ENCODE measurements around the gene MYL3.

DNA sequence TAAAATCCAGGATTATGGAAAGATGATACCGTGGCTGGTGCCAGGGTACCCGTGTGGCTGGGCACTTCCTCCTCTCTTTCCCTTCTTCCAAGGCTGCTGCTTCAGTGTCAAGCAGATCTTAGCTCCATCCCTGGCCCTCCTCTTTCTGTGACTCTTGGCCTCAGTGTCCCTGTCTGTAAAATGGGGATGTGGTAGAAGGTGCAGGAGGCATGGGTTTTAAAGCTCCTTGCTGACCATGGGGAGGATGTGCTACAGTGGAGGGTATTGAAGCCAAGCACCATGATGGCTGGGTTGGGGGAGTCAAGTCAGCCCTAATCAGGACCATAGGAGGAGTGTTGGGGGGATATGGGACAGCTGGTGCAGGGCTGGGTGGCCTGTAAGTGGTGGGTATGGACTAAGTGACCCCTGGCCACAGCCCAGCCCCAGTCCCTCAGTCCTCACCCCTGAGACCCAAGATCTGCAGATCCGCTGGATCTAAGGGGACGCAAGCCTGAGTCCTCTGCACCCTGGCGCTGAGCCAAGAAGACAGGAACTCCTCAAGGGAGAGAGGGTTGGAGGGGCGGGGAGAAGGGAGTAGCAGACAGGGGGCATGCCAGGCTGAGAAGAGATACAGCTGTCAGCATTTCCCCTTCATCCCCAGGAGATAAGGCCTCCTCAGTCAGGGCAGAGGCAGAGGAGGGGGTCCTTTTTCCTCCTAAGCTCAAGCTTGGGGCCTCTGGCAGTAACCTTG, 26.3 kb upstream of the MYL3 start:
- TF ChIP-seq, protein P1, sequence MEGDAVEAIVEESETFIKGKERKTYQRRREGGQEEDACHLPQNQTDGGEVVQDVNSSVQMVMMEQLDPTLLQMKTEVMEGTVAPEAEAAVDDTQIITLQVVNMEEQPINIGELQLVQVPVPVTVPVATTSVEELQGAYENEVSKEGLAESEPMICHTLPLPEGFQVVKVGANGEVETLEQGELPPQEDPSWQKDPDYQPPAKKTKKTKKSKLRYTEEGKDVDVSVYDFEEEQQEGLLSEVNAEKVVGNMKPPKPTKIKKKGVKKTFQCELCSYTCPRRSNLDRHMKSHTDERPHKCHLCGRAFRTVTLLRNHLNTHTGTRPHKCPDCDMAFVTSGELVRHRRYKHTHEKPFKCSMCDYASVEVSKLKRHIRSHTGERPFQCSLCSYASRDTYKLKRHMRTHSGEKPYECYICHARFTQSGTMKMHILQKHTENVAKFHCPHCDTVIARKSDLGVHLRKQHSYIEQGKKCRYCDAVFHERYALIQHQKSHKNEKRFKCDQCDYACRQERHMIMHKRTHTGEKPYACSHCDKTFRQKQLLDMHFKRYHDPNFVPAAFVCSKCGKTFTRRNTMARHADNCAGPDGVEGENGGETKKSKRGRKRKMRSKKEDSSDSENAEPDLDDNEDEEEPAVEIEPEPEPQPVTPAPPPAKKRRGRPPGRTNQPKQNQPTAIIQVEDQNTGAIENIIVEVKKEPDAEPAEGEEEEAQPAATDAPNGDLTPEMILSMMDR (IDR thresholded peaks at IDR 0.05; ENCODE audit: low read depth, low read length, poor library complexity, severe bottlenecking) = no peak
- no peak for TF ChIP-seq EZH2phosphoT487 (IDR thresholded peaks at IDR 0.05; ENCODE audit: borderline replicate concordance, low read length)

Data from DOHH2 (cell line).